HEK293 (cell line): ENCODE measurements around the gene FBXO2.

Source experiments
- CTCF ChIA-PET: fragments of 350-600 bp; formaldehyde crosslinking; extraction: SDS; loops from one replicate; lab custom pipeline; 2021; ENCODE audit warnings: antibody characterized with exemption; lab: Yijun Ruan, JAX
- POLR2A ChIA-PET: fragments of 300-600 bp; formaldehyde crosslinking; extraction: SDS; loops from one replicate; lab custom pipeline; 2020; ENCODE audit warnings: antibody characterized with exemption, inconsistent platforms; lab: Yijun Ruan, JAX
- H3K27ac ChIP-seq: fragments of 200-500 bp; sonication (Bioruptor generic); 2 replicates; pipeline ENCODE4 v1.5.1; 2014; ENCODE audit warnings: low read depth, low read length, control low read depth, inconsistent platforms; ENCODE audit errors: extremely low read depth
- H3K36me3 ChIP-seq, 2 experiments: fragments of 200-500 bp in 1 of 2; sonication (Bioruptor generic) in 1 of 2; 1 replicate in 1 of 2; 2 replicates in 1 of 2; pipeline ENCODE4 v1.5.1; 2014 to 2017; ENCODE audit warnings: inconsistent platforms in 2 of 2, low read length in 2 of 2; ENCODE audit not compliant: control insufficient read depth in 2 of 2, insufficient read depth in 1 of 2
- H3K4me1 ChIP-seq: fragments of 200-500 bp; sonication (Bioruptor generic); 2 replicates; pipeline ENCODE4 v1.5.1; 2014; ENCODE audit warnings: mild to moderate bottlenecking, low read length, inconsistent platforms; ENCODE audit not compliant: control insufficient read depth, insufficient read depth
- H3K4me3 ChIP-seq: 2 replicates; pipeline ENCODE4 v1.5.1; 2011; ENCODE audit warnings: low read depth, mild to moderate bottlenecking, control low read depth, low read length, moderate library complexity
- H3K9me3 ChIP-seq: fragments of 200-500 bp; sonication (Bioruptor generic); 2 replicates; pipeline ENCODE4 v1.5.1; 2014; ENCODE audit warnings: low read depth, low read length, inconsistent platforms; ENCODE audit not compliant: control insufficient read depth, insufficient read depth
- GLI4 ChIP-seq: fragments of 450-650 bp; formaldehyde crosslinking; IDR thresholded peaks from 2 replicates; pipeline ENCODE4 v1.5.1; 2016; ENCODE audit warnings: missing biosample characterization, missing genetic modification characterization
- OSR2 ChIP-seq: fragments of 450-650 bp; formaldehyde crosslinking; IDR thresholded peaks from 2 replicates; pipeline ENCODE4 v1.5.1; 2016; ENCODE audit warnings: missing biosample characterization, missing genetic modification characterization
- ZBTB48 ChIP-seq: fragments of 450-650 bp; formaldehyde crosslinking; IDR thresholded peaks from 2 replicates; pipeline ENCODE4 v1.5.1; 2016; ENCODE audit warnings: missing biosample characterization, missing genetic modification characterization
- ZBTB8A ChIP-seq: fragments of 450-650 bp; formaldehyde crosslinking; IDR thresholded peaks from 2 replicates; pipeline ENCODE4 v1.5.1; 2016; ENCODE audit warnings: missing biosample characterization, missing genetic modification characterization
- ZFP69B ChIP-seq: fragments of 450-650 bp; formaldehyde crosslinking; IDR thresholded peaks from 2 replicates; pipeline ENCODE4 v1.5.1; 2016; ENCODE audit warnings: missing biosample characterization, missing genetic modification characterization
- ZNF10 ChIP-seq: fragments of 450-650 bp; formaldehyde crosslinking; IDR thresholded peaks from 2 replicates; pipeline ENCODE4 v1.5.1; 2017; ENCODE audit warnings: missing biosample characterization, missing genetic modification characterization
- ZNF138 ChIP-seq: fragments of 450-650 bp; formaldehyde crosslinking; IDR thresholded peaks from 2 replicates; pipeline ENCODE4 v1.5.1; 2016; ENCODE audit warnings: missing biosample characterization, missing genetic modification characterization, borderline replicate concordance
- ZNF223 ChIP-seq: fragments of 450-650 bp; formaldehyde crosslinking; IDR thresholded peaks from 2 replicates; pipeline ENCODE4 v1.5.1; 2016; ENCODE audit warnings: missing biosample characterization, missing genetic modification characterization
- ZNF23 ChIP-seq: fragments of 450-650 bp; formaldehyde crosslinking; IDR thresholded peaks from 2 replicates; pipeline ENCODE4 v1.5.1; 2016; ENCODE audit warnings: missing biosample characterization, missing genetic modification characterization, borderline replicate concordance
- ZNF24 ChIP-seq: fragments of 450-650 bp; formaldehyde crosslinking; IDR thresholded peaks from 2 replicates; pipeline ENCODE4 v1.5.1; 2016; ENCODE audit warnings: missing biosample characterization, missing genetic modification characterization
- ZNF274 ChIP-seq, 2 experiments: fragments of 200-500 bp in 1 of 2; fragments of 450-650 bp in 1 of 2; sonication (Bioruptor generic) in 1 of 2; formaldehyde crosslinking in 1 of 2; IDR thresholded peaks; 2 replicates each; pipeline versions ENCODE4 v1.5.1 to v1.6.1; 2014 to 2016; ENCODE audit warnings: borderline replicate concordance in 1 of 2, inconsistent platforms in 1 of 2, low read length in 1 of 2, missing biosample characterization in 1 of 2, missing genetic modification characterization in 1 of 2
- ZNF280C ChIP-seq: fragments of 450-650 bp; formaldehyde crosslinking; IDR thresholded peaks from 2 replicates; pipeline ENCODE4 v1.5.1; 2016; ENCODE audit warnings: missing biosample characterization, missing genetic modification characterization
- ZNF335 ChIP-seq: fragments of 450-650 bp; formaldehyde crosslinking; conservative IDR thresholded peaks from 2 replicates; pipeline ENCODE4 v1.5.1; 2016; ENCODE audit warnings: missing biosample characterization, missing genetic modification characterization
- ZNF341 ChIP-seq: fragments of 450-650 bp; formaldehyde crosslinking; IDR thresholded peaks from 2 replicates; pipeline ENCODE4; 2016; ENCODE audit warnings: low read depth, missing biosample characterization, missing genetic modification characterization
- ZNF416 ChIP-seq: fragments of 450-650 bp; formaldehyde crosslinking; IDR thresholded peaks from 2 replicates; pipeline ENCODE4 v1.5.1; 2016; ENCODE audit warnings: missing biosample characterization, missing genetic modification characterization
- ZNF423 ChIP-seq: fragments of 450-650 bp; formaldehyde crosslinking; IDR thresholded peaks from 2 replicates; pipeline ENCODE4 v1.5.1; 2016; ENCODE audit warnings: missing biosample characterization, missing genetic modification characterization
- ZNF433 ChIP-seq: fragments of 450-650 bp; formaldehyde crosslinking; IDR thresholded peaks from 2 replicates; pipeline ENCODE4 v1.5.1; 2016; ENCODE audit warnings: missing biosample characterization, missing genetic modification characterization, low read depth
- ZNF521 ChIP-seq: fragments of 450-650 bp; formaldehyde crosslinking; IDR thresholded peaks from 2 replicates; pipeline ENCODE4 v1.5.1; 2017; ENCODE audit warnings: missing biosample characterization, mild to moderate bottlenecking, missing genetic modification characterization
- ZNF529 ChIP-seq: fragments of 450-650 bp; formaldehyde crosslinking; IDR thresholded peaks from 2 replicates; pipeline ENCODE4 v1.5.1; 2017; ENCODE audit warnings: missing genetic modification characterization, missing biosample characterization; ENCODE audit not compliant: insufficient replicate concordance
- ZNF561 ChIP-seq: fragments of 450-650 bp; IDR thresholded peaks from 2 replicates; pipeline ENCODE4 v1.5.1; 2018; ENCODE audit warnings: missing biosample characterization, missing genetic modification characterization, borderline replicate concordance
- ZNF585B ChIP-seq: fragments of 450-650 bp; formaldehyde crosslinking; IDR thresholded peaks from 2 replicates; pipeline ENCODE4 v1.5.1; 2016; ENCODE audit warnings: missing biosample characterization, missing genetic modification characterization
- ZNF621 ChIP-seq: fragments of 450-650 bp; formaldehyde crosslinking; IDR thresholded peaks from 2 replicates; pipeline ENCODE4 v1.5.1; 2017; ENCODE audit warnings: missing biosample characterization, missing genetic modification characterization
- ZNF623 ChIP-seq: fragments of 450-650 bp; formaldehyde crosslinking; IDR thresholded peaks from 2 replicates; pipeline ENCODE4 v1.5.1; 2016; ENCODE audit warnings: missing biosample characterization, missing genetic modification characterization
- ZNF626 ChIP-seq: fragments of 450-650 bp; sonication (Bioruptor Pico); formaldehyde crosslinking; IDR thresholded peaks from 2 replicates; pipeline ENCODE4 v1.5.1; 2018; ENCODE audit warnings: missing biosample characterization, missing genetic modification characterization, inconsistent platforms
- ZNF629 ChIP-seq: fragments of 450-650 bp; formaldehyde crosslinking; IDR thresholded peaks from 2 replicates; pipeline ENCODE4 v1.5.1; 2017; ENCODE audit warnings: missing biosample characterization, missing genetic modification characterization
- ZNF654 ChIP-seq: fragments of 450-650 bp; formaldehyde crosslinking; IDR thresholded peaks from 2 replicates; pipeline ENCODE4 v1.5.1; 2016; ENCODE audit warnings: low read depth, missing biosample characterization, missing genetic modification characterization
- ZNF670 ChIP-seq: fragments of 450-650 bp; formaldehyde crosslinking; IDR thresholded peaks from 2 replicates; pipeline ENCODE4 v1.5.1; 2016; ENCODE audit warnings: missing biosample characterization, missing genetic modification characterization, low read depth
- ZNF692 ChIP-seq: fragments of 450-650 bp; formaldehyde crosslinking; IDR thresholded peaks from 2 replicates; pipeline ENCODE4 v1.5.1; 2016; ENCODE audit warnings: missing biosample characterization, missing genetic modification characterization
- ZNF707 ChIP-seq: fragments of 450-650 bp; formaldehyde crosslinking; IDR thresholded peaks from 2 replicates; pipeline ENCODE4 v1.5.1; 2016; ENCODE audit warnings: missing biosample characterization, missing genetic modification characterization
- ZNF776 ChIP-seq: fragments of 450-650 bp; formaldehyde crosslinking; IDR thresholded peaks from 2 replicates; pipeline ENCODE4 v1.5.0; 2017; ENCODE audit warnings: missing biosample characterization, missing genetic modification characterization, borderline replicate concordance
- ZNF791 ChIP-seq: fragments of 450-650 bp; formaldehyde crosslinking; IDR thresholded peaks from 2 replicates; pipeline ENCODE4 v1.5.1; 2016; ENCODE audit warnings: missing biosample characterization, missing genetic modification characterization
- ZSCAN16 ChIP-seq: fragments of 450-650 bp; formaldehyde crosslinking; IDR thresholded peaks from 2 replicates; pipeline ENCODE4 v1.5.1; 2016; ENCODE audit warnings: missing biosample characterization, missing genetic modification characterization
- ZSCAN30 ChIP-seq: fragments of 450-650 bp; IDR thresholded peaks from 2 replicates; pipeline ENCODE4 v1.5.1; 2018; ENCODE audit warnings: missing biosample characterization, mild to moderate bottlenecking, missing genetic modification characterization, moderate library complexity

The FBXO2 gene

GRCh38 chr1:11653861-11654136 lies 430 bp downstream of the FBXO2 start:
- Histone ChIP-seq H3K4me3 (no peak overlapping the region), H3K9me3 (no peaks in the 10 kb centered on the region)
- no peak for TF ChIP-seq ZNF24 (tag by site-specific recombination)
- TF ChIP-seq, all 188 proteins: peak for 0
- ChIA-PET CTCF (interaction anchor here (0.7 to 1.9 kb wide), 5 partner anchors 10 to 140 kb away, joined by 3 to 15 read pairs (median 7); partner anchors contain the start of gene FBXO6), POLR2A (interaction anchor here (0.9 to 1.4 kb wide), 3 partner anchors 10 to 255 kb away, joined by 3 to 5 read pairs (median 4); partner anchors contain the start of gene FBXO6)
- Histone ChIP-seq H3K4me1 (no peaks in the 10 kb centered on the region), H3K36me3 (peaks cover 4 to 30% of the 10 kb centered on the region in 2 experiments; a peak in 2 of 3 replicates), H3K27ac (no peak overlapping the region)

GRCh38 chr1:11653101-11653860 lies 948 bp downstream of the FBXO2 start:
- H3K4me1 ChIP-seq, result no peaks in the 10 kb centered on the region
- TF ChIP-seq ZNF423 (tag by site-specific recombination) (no peak), ZNF416 (tag by site-specific recombination) (no peak), ZBTB48 (tag by site-specific recombination) (peak; percentile 95), ZNF621 (no peak), ZSCAN16 (tag by site-specific recombination) (no peak), ZNF23 (tag by site-specific recombination) (no peak), ZNF341 (tag by site-specific recombination) (no peak), ZNF626 (tag by site-specific recombination) (no peak), ZNF561 (no peak), ZNF629 (tag by site-specific recombination) (no peak), ZNF521 (tag by site-specific recombination) (no peak), ZNF280C (tag by site-specific recombination) (no peak), ZNF335 (tag by site-specific recombination) (peak; percentile 21; the same call in 1 of the 2 replicates), ZNF10 (tag by site-specific recombination) (no peak), ZNF274 (IDR thresholded peaks at IDR 0.05; ENCODE audit: low read length) (no peak), ZNF274 (tag by site-specific recombination; IDR thresholded peaks at IDR 0.05; ENCODE audit: borderline replicate concordance) (no peak), ZNF707 (tag by site-specific recombination) (no peak), GLI4 (tag by site-specific recombination) (no peak), ZNF692 (tag by site-specific recombination) (peak; percentile 97), ZSCAN30 (tag by site-specific recombination) (no peak), ZNF585B (tag by site-specific recombination) (no peak), ZNF776 (no peak), ZNF791 (tag by site-specific recombination) (no peak), ZNF223 (tag by site-specific recombination) (no peak), ZNF433 (tag by site-specific recombination) (no peak), ZNF623 (tag by site-specific recombination) (no peak), ZNF654 (no peak), ZNF529 (tag by site-specific recombination) (no peak), ZFP69B (tag by site-specific recombination) (peak; percentile 98), ZNF670 (tag by site-specific recombination) (no peak), ZBTB8A (tag by site-specific recombination) (no peak), OSR2 (tag by site-specific recombination) (no peak), ZNF138 (tag by site-specific recombination) (no peak)

More at GRCh38 chr1:11653101-11653860, 948 bp downstream of the FBXO2 start:
- ChIA-PET POLR2A (interaction anchor here (0.8 to 1.4 kb wide), 5 partner anchors 11 to 391 kb away, joined by 3 to 9 read pairs (median 4); partner anchors contain the start of genes FBXO6 and MTOR), CTCF (interaction anchor here (0.6 to 1.9 kb wide), 9 partner anchors 8 to 616 kb away, joined by 3 to 15 read pairs (median 5); partner anchors contain the start of gene FBXO6)
- H3K27ac ChIP-seq, result no peak overlapping the region
- no peaks in the 10 kb centered on the region for H3K9me3 ChIP-seq
- no peak overlapping the region for H3K4me3 ChIP-seq
- peaks cover 4 to 25% of the 10 kb centered on the region in 2 experiments; a peak in 2 of 3 replicates for H3K36me3 ChIP-seq
